ENCODE results near the gene C10orf67.
"Not testable (repeated sequence)": the region's sequence is repeated elsewhere in the genome, so short reads cannot be mapped to it uniquely, and the experiment has no call there.

Gene C10orf67

DNA sequence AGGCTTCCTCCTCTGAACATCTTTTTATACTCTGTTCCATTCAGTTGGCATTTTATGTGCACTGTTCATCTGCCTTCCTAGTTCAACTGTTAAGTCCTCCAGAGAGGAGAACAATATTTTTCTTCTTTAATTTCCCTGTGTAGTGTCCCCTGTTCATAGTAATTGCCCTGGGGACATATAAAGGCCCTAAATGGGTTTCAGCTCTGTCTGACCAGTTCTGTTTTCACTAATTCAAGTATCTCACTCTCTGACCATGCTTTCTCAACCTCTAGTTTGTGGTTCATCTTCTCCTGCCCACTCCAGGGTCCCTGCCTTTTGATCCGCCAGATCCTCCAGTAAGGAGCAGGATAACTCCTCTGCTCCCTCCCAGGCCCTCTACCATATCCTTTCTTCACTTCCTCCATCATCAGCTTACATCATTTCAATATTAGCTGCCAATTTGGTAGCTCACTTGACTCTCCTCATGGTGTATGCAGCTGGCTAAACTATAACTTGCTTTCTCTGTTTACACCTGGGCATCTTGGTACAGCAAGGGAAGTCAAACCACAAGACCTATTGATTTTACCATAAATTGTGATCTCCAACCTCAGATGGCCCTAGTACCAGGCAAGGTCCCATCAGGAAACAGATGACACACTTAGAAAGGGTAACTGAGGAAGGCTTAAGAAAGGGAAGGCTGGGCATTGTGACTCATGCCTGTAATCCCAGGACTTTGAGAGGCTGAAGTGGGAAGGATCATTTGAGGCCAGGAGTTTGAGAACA is 17.7 kb upstream of the C10orf67 start:
- DNase-seq: no peak

DNA sequence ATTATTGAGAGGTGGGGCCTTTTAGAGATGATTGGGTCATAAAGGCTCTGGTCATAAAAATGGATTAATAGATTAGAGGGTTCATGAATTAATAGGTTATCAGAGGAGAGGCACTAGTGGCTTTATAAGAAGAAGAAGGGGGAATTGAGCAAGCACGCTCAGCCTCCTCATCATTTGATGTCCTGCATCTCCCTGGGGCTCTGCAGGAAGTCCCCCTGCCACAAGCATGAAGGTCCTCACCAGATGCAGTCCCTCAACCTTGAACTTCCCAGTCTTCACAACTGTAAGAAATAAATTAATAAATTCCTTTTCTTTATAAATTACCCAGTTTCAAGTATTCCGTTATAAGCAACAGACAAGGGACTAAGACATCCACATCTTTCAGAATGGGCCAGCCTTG is 17.1 kb upstream of the C10orf67 start:
- no peak for DNase-seq

DNA sequence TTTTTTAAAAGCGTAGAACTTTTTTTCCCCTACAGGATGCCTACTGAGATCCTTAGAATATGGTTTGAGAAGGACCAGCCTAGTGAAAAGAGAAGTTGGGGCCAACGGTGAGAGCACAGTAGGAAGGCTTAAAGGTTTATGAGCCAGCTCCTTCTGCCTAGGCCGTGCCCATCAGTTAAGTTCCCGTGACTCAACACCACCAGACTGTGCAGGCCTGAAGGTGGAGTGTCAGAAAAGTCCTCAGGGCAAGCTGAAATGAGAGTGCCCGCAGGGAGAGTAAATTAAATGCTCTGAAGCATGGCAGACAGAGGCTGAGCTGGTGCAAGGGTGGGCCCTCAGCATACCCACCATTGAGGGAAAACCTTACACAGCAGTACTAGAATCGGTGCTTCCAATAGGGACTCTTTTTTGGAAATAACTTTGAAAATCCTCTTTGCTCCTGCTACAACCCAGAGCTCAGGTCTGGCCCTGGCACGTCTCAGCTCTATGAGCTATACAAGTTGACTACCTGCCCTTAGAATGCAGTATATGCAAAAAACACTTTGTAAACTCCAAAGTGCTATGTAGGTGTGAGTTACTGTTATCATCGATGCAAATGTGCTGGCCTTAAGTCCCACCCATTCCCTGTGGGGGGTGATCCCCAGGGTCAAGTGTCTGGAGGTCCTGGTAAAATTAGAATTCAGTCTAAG is 15.2 kb upstream of the C10orf67 start:
- no peak for DNase-seq

DNA sequence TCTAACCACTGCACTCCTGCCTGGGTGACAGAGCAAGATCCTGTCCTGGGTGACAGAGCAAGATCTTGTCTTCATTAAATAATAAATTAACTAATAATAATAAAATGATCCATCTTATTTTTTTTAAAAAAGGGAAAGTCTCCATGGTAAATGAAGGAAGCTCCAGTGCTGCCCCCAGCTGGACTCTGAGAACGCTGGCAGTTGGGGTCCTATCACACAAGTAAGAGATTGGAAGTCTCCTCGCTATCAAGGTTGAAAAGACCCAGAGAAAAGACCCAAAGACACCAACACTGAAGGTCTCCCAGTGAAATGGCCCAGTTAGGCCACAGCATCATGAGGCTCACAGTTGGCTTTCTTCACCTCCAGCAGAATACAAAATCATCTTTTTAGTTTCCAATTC is 13.8 kb upstream of the C10orf67 start:
- no peak for DNase-seq

DNA sequence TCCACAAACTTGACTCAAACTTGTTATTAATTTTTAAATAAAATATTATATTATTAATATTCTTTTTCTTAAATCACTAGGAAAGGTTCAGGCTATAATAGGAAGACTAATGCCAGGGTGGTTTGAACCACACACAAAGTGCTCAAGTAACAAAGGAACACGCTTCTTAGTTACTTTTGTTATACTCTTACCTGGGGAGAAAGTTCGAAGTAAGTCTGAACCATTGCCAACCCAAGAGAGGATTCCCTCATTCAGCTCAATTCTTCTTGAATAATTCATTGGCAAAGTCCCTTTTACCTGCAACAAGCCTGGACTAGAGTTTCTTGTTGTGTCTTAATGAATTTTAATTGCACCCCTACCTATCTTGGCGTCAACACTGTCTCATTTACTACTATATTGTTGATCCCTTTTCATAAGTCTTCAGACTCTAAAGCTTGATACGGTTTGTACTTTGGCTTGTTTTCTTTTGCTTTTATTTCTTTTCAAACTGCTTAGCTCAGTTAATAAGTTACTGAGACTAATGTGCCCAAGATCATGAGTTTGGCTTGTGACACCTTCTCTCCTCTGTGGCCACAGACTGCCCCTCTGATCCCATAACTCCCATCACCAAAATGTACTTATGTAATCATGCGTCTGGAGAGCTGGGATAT is 10.2 kb upstream of the C10orf67 start:
- DNase-seq: no peak

DNA sequence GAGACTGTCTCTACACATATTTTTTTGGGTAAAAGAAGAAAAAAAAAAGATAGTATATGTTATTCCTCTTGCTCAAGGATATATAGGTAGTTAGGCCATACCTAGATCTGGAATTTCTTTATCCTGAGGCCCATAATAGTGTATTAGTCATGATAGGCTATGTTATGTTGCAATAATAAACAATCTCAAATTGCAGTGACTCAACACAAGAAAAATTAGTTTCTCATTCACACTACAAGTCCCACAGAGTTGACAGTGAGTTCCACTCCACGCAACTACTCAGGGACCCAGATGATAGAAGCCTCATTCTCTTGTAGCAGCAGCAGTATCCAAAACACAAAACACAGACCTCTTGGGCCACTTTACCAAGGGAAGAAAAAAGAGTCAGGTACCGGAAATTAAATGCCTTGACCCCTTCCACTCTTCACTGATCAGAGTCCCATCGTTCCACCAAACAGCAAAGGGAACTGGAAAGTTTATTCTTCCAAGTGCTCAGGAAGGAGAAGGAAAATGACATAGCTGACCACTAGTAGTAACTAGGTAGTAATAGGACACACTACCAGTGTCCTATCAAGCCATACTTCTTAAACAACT is 7.4 kb upstream of the C10orf67 start:
- no peak for DNase-seq

DNA sequence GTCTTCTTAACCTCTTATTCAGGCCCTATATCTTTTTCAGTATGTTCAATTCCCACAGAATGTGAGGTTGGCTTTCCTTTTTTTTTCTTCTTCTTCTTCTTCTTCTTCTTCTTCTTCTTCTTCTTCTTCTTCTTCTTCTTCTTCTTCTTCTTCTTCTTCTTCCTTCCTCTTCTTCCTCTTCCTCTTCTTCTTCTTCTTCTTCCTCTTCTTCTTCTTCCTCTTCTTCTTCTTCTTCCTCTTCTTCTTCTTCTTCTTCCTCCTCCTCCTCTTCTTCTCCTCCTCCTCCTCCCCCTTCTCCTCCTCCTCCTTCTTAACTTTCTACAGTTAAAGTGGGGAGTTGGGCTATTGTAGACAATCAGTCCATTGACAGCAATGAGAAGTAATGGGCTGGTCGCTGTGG is 6.1 kb upstream of the C10orf67 start:
- not testable (repeated sequence) for DNase-seq

DNA sequence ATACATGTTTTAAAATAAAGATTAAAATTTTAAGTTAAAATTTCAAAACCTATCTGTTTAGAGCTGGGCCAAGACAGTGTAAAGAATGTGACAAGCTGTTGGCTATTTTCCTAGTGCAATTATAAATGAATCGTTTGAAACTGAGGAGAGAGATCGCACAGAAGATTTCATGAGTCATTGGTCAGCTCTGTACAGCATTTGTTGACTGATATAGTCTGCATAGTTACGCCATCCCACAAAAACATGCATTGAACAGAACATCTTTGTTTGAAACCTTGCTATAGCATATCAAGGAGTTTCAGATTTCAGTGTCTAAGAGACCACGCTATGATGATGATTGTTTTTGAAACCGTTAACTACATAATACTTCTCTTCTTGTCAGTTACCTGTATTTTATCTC is 1.3 kb upstream of the C10orf67 start:
- DNase-seq: no peak

DNA sequence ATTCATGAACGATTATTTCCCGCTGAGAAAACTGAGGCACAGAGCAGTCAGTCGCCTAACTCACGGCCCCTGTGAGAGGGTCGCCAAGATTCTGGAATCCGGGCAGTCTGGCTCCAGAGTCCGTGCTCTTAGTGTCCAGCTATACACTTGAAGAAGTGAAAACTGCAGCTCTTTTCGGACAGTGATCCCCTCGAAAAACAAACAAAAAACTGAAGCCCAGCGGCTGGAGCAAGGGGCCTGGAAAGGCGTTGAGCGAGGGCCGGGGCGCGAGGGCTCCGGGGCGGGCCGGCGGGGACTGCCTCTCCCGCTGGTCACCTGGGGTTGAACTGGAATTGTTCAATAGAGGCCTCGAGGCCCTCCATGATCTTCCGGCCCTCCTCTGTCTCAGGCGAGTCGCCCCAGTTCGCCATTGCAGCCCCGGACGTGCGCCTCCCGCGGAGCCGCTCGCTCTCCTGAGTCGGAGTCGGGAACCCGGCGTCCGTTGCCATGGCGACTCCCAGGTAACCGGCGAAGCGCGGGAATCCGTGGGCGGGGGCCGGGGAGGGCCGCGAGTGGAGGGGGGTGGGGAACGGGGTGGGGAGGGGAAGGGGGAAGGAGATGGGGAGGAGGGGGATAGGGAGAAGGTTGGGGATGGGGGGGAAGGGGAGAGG is 881 bp downstream of the C10orf67 start:
- DNase-seq: peak; percentile 80

DNA sequence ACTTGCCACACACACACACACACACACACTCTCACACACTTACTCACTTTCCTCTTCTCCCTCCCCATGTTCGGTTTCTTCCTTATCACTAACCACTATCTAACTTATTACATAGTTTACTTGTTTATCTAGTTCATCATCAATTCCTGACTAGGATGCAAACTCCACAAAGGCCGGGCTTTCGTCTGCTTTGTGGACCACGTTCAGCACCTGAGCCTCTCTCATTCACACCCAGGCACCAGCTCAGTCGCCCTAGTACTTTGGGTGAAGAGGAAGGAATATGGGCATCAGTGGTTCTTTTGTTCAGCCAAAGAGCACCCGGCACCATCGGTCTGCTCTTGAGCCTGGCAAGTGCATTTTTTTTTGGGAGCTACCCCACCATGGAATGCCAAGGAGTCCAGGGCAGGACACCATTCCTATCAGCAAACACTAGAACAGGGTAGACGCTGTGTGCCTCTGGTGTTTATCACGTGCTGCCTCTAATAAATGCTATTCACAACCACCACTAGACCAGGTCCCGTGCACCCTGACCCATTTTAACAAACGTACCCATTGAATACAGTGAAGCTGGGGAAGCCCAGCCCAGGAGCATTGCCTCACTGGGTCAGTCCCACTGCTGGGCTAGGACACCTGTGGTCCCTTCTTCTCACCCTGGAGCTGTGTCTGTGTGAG is 2.2 kb downstream of the C10orf67 start:
- DNase-seq: no peak

DNA sequence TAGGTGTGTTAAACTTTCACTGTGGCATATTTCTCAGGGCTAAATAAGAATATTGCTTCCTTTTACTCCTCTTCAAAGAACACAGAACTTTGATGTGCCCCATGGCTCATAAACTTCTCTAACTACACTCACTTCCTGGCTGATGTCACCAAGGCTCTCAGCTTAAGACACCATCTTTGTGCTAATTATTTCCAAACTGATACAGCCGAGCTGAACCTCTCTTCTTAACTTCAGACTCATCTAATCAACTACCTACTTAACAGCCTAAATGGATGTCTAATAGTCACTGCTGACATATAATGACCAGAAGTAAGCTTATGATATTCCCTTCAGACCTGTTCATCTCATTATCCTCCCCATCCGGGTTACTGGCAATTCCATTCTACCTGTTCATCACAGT is 3.6 kb downstream of the C10orf67 start:
- no peak for DNase-seq

DNA sequence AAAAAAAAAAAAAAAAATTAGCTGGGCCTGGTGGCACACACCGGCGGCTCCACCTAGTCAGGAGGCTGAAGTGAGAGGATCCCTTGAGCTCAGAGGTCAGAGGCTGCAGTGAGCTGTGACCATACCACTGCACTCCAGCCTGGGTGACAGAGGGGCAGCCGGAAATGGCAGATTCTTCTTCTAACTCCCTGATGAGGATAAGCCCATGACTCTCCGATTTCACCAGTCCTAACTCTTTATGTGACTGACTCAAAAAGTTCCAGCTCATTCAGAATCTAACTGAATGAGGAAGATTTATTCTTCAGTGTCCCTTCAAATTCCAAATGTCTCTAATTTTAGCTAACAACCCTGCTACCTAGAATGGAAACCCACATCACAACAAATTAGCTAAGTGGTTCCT is 4.2 kb downstream of the C10orf67 start:
- no peak for DNase-seq

DNA sequence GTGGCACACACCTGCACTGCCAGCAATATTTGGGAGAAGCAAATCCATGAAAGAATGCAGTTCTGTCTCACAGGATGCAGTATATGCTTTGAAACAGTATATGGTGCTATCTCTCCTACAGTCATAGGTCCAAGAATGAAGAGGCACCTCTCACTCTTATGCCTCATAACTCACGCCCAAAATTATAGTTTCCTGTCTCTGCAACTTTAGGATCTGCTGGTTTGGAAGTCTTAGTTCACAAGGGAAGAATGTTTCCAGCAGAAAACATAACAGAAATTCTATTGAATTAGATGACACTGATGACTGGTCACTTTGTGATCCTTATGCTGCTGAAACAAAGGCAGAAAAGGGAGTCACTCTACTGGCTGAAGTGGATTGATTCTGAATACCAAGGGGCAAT is 5.7 kb downstream of the C10orf67 start:
- no peak for DNase-seq

DNA sequence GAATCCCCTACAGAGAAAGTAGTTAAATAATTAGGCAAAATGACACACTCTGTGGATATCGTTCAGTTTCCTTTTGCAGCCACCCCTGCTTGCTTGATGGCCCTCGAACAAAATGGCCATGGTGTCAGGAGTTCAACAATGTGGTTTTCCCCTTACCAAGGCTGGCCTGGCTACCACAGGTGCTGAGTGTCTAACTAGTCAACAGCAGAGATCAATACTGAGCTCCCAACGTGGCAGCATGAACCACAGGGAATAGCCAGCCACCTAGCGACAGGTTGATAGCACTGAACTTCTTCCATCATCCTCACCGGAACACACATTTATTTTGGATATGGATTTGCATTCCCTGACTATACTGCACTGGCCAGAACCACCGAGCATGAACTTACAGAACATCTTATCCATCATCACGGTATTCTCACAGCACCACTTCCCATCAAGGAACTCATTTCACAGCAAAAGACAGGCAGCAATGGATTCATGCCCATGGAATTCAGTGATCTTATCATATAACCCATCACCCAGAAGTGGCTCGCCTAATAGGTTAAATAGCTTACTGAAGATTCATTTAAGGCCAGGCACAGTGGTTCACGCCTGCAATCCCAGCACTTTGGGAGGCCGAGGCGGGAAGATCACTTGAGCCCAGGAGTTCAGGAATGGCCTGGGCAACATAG is 6.3 kb downstream of the C10orf67 start:
- no peak for DNase-seq

DNA sequence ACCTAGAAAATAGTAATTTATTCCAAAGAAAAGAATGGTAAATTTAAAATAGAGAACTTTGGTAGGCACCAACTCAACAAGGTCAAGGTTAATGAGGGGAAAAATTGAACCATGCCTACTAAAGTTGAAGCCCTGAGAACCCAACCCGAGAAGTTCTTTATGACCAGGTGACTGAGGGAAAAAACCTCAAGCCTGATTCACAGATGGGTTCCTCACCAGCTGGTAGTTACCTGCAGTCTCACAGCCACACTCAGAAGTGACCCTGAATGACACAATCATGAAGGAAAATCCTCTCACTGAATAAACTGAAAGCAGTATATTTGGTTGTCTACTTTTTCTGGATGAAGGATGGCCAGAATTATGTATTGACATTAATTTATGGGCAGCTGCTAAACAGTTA is 7.0 kb downstream of the C10orf67 start:
- DNase-seq: peak; percentile 33

DNA sequence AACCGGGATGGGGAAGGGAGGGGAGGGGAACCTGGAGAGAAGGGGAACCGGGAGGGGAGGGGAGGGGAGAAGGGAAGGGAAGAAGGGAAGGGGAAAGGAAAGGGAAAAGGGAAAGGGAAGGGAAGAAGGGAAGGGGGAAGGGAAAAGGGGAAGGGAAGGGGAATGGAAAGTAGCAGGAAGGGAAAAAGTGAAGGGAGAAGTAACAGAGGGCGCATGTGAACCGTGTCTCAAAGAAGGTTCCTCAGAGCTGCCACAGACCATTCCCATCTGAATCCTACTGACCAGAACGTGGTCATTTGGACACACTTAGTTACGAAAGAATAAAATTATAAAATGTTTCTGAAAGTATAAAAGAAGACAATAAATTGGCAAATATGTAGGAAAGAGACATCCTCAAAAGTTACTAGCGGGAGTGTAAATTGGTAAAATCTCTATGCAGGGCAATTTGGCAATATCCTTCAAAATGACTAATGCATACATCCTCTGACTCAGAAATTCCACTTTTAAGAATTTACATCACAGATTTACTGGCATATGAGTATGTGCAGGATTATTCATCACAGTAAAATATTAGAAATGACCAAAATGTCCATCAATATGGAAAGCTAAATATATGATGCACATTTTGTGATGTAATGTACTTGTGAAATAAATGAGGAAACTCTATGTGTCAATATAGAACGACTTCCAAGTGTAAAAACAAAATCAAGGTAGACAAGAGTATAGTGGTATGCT is 12.9 kb downstream of the C10orf67 start:
- DNase-seq: no peak

DNA sequence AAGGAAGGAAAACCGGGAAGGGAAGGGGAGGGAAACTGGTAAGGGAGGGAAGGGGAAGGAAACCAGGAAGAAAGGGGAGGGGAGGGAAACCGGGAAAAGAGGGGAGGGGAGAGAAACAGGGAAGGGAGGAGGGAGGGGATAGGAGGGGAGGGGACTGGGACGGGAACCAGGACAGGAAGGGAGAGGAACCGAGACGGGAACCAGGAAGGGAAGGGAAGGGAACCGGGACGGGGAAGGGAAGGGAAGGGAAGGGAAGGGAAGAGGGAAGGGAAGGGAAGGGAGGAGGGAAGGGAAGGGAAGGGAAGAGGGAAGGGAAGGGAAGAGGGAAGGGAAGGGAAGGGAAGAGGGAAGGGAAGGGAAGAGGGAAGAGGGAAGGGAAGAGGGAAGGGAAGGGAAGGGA is 13.6 kb downstream of the C10orf67 start:
- no peak for DNase-seq

DNA sequence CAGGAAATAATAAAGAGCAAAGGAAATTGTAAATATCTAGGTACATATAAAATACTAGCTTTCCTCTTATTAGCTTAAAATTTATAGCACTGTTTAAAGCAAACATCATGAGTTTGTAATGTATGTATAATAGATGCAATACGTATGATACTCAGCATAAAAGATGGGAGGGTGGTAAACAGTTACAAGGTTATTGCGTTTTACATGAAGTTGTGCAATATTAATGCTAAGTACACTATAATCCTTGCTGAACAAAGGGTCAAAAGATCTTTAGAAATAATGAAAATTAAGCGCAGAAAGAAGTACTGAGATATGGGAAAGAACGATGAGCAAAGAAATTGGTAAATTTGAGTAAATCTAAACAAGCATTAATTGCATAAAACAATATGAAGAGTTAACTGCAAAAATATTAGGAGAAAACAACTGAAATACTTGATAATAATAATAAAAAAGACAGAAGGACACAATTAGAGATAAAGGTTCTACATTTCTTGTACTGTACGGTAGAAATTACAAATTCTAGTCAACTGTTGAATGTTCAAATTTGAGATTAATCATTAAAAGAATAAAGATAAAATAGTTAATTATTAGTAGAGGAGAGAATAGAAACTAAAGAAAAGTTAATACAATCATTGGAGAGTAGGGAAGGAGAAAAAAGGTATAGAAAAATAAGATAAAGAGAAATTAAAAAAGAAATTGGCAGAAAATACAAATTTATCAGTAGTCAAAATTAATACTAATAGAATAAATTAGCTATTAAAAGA is 17.9 kb downstream of the C10orf67 start:
- DNase-seq: no peak

DNA sequence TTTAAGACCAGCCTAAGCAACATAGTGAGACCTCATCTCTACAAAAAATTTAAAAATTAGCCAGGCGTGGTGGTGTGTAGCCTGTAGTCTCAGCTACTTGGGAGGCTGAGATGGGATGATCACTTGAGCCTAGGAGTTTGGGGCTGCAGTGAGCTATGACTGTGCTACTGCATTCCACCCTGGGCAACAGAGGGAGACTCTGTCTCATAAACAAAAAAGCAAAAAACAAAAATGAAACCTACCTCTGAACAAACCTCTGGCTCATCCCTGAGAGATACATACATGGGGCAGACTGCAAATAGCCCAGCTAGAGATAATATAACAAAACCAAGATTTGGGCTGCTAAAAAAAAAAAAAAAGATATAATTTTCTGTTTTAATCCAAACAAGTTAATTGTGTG is 19.5 kb downstream of the C10orf67 start:
- no peak for DNase-seq

DNA sequence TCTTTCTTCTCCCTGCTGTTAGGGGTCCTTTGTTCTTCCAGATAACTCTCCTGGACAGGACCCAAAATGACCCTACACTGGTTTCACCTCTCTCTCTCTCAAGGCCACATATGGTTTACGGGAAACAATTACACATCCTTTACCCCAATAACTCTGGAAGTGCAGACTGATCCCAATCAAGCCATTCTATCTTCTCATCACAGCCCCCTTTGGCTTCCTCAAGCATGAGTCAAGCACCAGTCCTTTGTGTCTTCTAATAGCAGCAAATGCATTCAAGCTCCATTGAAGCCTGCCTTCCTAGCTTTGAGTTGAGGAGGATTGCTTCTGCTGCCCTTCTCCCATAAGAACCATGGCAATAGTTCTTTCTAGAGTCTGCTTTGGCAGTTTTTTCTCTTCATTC is 20.2 kb downstream of the C10orf67 start:
- no peak for DNase-seq

DNA sequence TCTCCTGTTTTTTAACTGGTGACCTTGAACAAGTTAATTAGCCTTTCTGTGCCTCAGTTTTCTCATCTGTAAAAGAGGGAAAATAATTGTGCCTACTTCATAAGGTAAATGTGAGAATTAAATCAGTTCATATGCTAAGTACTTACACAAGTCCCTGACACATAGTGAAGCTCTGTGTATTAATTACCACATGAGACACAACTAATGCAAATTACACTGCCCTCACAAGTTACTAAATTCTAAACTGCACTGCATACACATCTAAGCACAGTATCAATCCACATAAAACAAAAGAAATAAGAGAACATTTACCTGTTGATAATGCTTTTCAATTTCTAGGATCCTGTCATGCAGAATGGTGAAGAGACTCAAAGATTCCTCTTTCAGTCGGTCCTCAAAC is 22.5 kb downstream of the C10orf67 start:
- DNase-seq: no peak

Data from activated CD4-positive, alpha-beta T cell treated with anti-CD3 and anti-CD28 coated beads for 48 hours (primary cell).